HUES48 (cell line): Measurements from ENCODE around the gene CARS1.

Experiments
- H3K27ac ChIP-seq: one replicate; pipeline ENCODE4 v1.7.0; 2013; ENCODE audit warnings: low read depth, low read length, inconsistent platforms
- H3K27me3 ChIP-seq: 2 replicates; pipeline ENCODE4 v1.6.1; 2013; ENCODE audit warnings: mild to moderate bottlenecking, low read length; ENCODE audit not compliant: control insufficient read depth, insufficient read depth
- H3K36me3 ChIP-seq: 2 replicates; pipeline ENCODE4 v1.6.1; 2013; ENCODE audit warnings: low read length; ENCODE audit not compliant: control insufficient read depth, insufficient read depth
- H3K4me1 ChIP-seq: 2 replicates; pipeline ENCODE4 v1.6.1; 2013; ENCODE audit warnings: mild to moderate bottlenecking, low read length; ENCODE audit not compliant: control insufficient read depth, insufficient read depth
- H3K4me3 ChIP-seq: 2 replicates; pipeline ENCODE4 v1.5.1; 2013; ENCODE audit warnings: mild to moderate bottlenecking, low read depth, low read length
- H3K9ac ChIP-seq: 2 replicates; pipeline ENCODE4 v1.6.1; 2013; ENCODE audit warnings: mild to moderate bottlenecking, low read depth, low read length, moderate library complexity
- H3K9me3 ChIP-seq: 2 replicates; pipeline ENCODE4 v1.6.1; 2013; ENCODE audit warnings: low read length; ENCODE audit not compliant: control insufficient read depth, insufficient read depth

Gene CARS1

GRCh38 chr11:3087821-3088800 is 30.9 kb upstream of the CARS1 start:
- H3K4me3 ChIP-seq = no peak overlapping the region
- H3K9me3 ChIP-seq = no peaks in the 10 kb centered on the region
- no peaks in the 10 kb centered on the region for H3K36me3 ChIP-seq
- no peaks in the 10 kb centered on the region for H3K27me3 ChIP-seq
- H3K27ac ChIP-seq = no peak overlapping the region
- no peak overlapping the region for H3K9ac ChIP-seq
- H3K4me1 ChIP-seq = peaks cover 4% of the 10 kb centered on the region; the same call in 1 of the 2 replicates

DNA sequence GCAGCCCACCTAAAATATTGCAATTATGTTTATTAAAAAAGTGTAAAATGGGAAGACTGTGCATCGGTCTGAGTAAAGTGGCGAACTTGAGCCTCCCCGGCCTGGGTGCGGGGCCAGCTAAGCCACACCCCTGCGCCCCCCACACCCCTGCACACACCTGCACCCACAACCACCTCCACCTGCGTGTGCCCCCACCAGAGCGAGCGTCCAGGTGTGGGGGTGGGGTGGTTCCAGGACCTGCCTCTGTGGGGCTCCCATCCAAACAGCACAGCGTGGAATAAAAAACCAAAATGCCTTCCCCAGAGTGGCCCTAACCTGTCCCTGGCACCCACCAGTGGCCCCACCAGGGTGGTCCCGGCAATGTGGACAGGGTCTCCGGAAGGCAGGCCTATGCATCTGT is 30.1 kb upstream of the CARS1 start:
- Histone ChIP-seq H3K4me3 (no peak overlapping the region), H3K4me1 (peaks cover 4% of the 10 kb centered on the region; the same call in 1 of the 2 replicates), H3K9me3 (no peaks in the 10 kb centered on the region), H3K9ac (no peak overlapping the region), H3K36me3 (no peaks in the 10 kb centered on the region), H3K27ac (no peak overlapping the region), H3K27me3 (no peaks in the 10 kb centered on the region)

- no peaks in the 10 kb centered on the region for H3K27me3 ChIP-seq
- no peak overlapping the region for H3K4me3 ChIP-seq
- H3K9me3 ChIP-seq = no peaks in the 10 kb centered on the region
- H3K27ac ChIP-seq = no peak overlapping the region
- no peaks in the 10 kb centered on the region for H3K4me1 ChIP-seq
- no peak overlapping the region for H3K9ac ChIP-seq
- H3K36me3 ChIP-seq = no peaks in the 10 kb centered on the region
These were observed 29.5 kb upstream of the CARS1 start for GRCh38 chr11:3086671-3087150.

GRCh38 chr11:3086114-3086513 is 28.9 kb upstream of the CARS1 start:
- Histone ChIP-seq H3K4me1 (no peaks in the 10 kb centered on the region), H3K4me3 (no peak overlapping the region), H3K9me3 (no peaks in the 10 kb centered on the region), H3K36me3 (no peaks in the 10 kb centered on the region), H3K27me3 (no peaks in the 10 kb centered on the region), H3K9ac (no peak overlapping the region), H3K27ac (no peak overlapping the region)

- Histone ChIP-seq H3K4me3 (no peak overlapping the region), H3K27ac (no peak overlapping the region), H3K4me1 (no peaks in the 10 kb centered on the region), H3K9me3 (no peaks in the 10 kb centered on the region), H3K36me3 (no peaks in the 10 kb centered on the region), H3K27me3 (no peaks in the 10 kb centered on the region), H3K9ac (no peak overlapping the region)
These were observed 27.8 kb upstream of the CARS1 start for GRCh38 chr11:3085052-3085451.

DNA sequence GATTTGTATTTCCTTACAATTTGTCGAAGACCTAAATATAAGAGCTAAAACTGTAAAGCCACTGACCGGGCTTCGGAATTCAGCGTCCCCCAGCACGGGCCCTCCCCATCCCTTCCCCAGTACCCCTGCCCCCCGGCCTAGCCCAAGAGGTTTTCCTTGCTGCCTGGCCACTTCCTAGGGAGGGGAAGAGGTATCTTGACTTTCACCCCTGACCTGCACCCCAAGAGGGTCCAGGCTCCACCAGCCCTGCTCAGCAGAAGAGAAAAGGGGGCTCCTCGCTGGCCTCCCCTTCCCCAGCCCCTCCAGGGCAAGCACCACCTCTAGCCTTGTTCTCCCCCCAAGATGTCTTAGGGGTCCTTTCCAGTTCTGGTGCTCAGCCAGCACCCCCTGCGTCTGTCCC is 26.1 kb upstream of the CARS1 start:
- Histone ChIP-seq H3K4me1 (no peaks in the 10 kb centered on the region), H3K27me3 (no peaks in the 10 kb centered on the region), H3K9ac (no peak overlapping the region), H3K36me3 (no peaks in the 10 kb centered on the region), H3K9me3 (no peaks in the 10 kb centered on the region), H3K27ac (no peak overlapping the region), H3K4me3 (no peak overlapping the region)

GRCh38 chr11:3081386-3081751 is 24.1 kb upstream of the CARS1 start:
- Histone ChIP-seq H3K4me3 (no peak overlapping the region), H3K27ac (no peak overlapping the region), H3K4me1 (no peaks in the 10 kb centered on the region), H3K9me3 (no peaks in the 10 kb centered on the region), H3K9ac (no peak overlapping the region), H3K27me3 (no peaks in the 10 kb centered on the region), H3K36me3 (no peaks in the 10 kb centered on the region)

GRCh38 chr11:3080733-3081385 is 23.6 kb upstream of the CARS1 start:
- Histone ChIP-seq H3K4me1 (no peaks in the 10 kb centered on the region), H3K4me3 (no peak overlapping the region), H3K9me3 (no peaks in the 10 kb centered on the region), H3K27ac (no peak overlapping the region), H3K9ac (no peak overlapping the region), H3K36me3 (no peaks in the 10 kb centered on the region), H3K27me3 (no peaks in the 10 kb centered on the region)

- no peaks in the 10 kb centered on the region for H3K36me3 ChIP-seq
- no peak overlapping the region for H3K4me3 ChIP-seq
- H3K27me3 ChIP-seq = no peaks in the 10 kb centered on the region
- H3K9ac ChIP-seq = no peak overlapping the region
- no peak overlapping the region for H3K27ac ChIP-seq
- H3K9me3 ChIP-seq = no peaks in the 10 kb centered on the region
- no peaks in the 10 kb centered on the region for H3K4me1 ChIP-seq
These were observed 22.9 kb upstream of the CARS1 start for GRCh38 chr11:3080104-3080503.

DNA sequence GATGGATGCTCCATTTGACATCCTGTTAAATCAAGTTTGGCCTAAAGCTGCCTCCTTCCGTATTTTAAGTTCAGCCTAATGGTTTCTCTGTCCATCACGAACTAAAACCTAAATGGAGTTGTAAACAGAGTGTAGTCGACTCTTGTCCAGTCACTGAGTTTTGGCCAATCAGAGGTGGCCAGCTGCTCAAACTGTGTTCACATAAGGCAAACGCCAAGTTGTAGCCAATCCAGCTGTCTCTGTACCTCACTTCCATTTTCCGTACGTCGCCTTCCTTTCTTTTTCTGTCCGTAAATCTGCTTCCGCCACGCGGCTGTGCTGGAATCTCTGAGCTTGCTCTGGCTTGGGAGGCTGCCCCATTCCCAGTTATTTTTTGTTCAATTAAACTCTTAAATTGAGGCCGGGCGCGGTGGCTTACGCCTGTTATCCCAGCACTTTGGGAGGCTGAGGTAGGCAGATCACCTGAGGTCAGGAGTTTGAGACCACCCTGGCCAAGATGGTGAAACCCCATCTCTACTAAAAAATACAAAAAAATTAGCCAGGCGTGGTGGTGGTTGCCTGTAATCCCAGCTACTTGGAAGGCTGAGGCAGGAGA is 20.7 kb upstream of the CARS1 start:
- no peak overlapping the region for H3K4me3 ChIP-seq
- no peaks in the 10 kb centered on the region for H3K27me3 ChIP-seq
- no peaks in the 10 kb centered on the region for H3K4me1 ChIP-seq
- no peak overlapping the region for H3K27ac ChIP-seq
- H3K9me3 ChIP-seq = no peaks in the 10 kb centered on the region
- no peaks in the 10 kb centered on the region for H3K36me3 ChIP-seq
- H3K9ac ChIP-seq = no peak overlapping the region
